ENCODE measurements around the gene E2F4.
A peak's percentile ranks its signal among the peaks of the same experiment; 100 is the strongest.

E2F4 gene

DNA sequence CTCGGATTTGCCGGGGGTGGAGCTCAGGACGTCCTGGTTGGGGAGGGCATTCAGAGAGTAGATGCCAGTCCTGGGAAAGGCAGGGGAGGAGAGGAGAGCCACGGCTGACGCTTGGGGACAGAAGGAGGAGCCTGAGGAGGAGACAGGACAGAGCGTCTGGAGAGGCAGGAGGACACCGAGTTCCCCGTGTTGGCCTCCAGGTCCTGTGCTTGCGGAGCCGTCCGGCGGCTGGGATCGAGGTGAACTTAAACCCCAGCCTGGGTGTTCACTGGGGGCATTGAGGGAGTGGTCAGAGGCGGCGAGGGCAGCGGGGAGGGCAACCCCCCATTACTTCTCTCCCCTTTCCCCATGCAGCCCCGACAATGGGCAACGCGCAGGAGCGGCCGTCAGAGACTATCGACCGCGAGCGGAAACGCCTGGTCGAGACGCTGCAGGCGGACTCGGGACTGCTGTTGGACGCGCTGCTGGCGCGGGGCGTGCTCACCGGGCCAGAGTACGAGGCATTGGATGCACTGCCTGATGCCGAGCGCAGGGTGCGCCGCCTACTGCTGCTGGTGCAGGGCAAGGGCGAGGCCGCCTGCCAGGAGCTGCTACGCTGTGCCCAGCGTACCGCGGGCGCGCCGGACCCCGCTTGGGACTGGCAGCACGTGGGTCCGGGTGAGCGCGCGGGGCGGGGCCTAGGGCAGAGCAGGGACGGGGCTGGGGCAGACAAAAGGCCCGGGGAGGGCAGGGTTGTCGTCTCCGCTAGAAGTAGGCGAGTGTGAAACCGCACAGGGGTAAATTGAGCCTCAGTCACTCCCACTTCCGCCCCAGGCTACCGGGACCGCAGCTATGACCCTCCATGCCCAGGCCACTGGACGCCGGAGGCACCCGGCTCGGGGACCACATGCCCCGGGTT lies 17.9 kb upstream of the E2F4 start:
- no peak for DNase-seq (ENCODE audit: low read depth)

DNA sequence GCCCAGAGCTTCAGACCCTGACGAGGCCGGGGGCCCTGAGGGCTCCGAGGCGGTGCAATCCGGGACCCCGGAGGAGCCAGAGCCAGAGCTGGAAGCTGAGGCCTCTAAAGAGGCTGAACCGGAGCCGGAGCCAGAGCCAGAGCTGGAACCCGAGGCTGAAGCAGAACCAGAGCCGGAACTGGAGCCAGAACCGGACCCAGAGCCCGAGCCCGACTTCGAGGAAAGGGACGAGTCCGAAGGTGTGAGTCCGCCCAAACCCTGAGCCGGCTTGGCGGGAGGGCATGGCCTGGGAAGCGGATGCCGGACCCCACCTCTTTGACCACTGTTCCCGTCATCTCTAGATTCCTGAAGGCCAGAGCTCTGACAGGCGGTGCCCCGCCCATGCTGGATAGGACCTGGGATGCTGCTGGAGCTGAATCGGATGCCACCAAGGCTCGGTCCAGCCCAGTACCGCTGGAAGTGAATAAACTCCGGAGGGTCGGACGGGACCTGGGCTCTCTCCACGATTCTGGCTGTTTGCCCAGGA lies 17.2 kb upstream of the E2F4 start:
- DNase-seq (ENCODE audit: low read depth) = no peak

DNA sequence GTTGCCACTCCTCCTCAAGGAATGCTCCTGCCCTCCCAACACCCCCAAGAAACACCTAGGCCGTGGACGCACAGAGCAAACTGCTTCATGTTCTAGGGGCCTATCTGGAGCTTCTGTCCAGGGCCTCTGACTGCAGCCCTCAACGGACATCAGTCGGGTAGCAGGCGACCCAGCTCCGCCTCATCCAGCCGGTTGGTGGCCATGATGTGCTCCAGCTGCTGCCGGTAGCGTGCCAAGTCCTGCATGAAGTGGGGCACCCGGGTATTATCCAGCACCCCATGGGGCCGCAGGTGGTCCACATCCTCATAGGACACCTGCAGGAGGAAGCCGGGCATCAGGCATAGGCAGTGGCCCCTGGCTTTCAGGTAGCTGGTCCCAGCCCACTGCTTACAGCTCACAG lies 15.3 kb upstream of the E2F4 start:
- DNase-seq (ENCODE audit: low read depth) = no peak

DNA sequence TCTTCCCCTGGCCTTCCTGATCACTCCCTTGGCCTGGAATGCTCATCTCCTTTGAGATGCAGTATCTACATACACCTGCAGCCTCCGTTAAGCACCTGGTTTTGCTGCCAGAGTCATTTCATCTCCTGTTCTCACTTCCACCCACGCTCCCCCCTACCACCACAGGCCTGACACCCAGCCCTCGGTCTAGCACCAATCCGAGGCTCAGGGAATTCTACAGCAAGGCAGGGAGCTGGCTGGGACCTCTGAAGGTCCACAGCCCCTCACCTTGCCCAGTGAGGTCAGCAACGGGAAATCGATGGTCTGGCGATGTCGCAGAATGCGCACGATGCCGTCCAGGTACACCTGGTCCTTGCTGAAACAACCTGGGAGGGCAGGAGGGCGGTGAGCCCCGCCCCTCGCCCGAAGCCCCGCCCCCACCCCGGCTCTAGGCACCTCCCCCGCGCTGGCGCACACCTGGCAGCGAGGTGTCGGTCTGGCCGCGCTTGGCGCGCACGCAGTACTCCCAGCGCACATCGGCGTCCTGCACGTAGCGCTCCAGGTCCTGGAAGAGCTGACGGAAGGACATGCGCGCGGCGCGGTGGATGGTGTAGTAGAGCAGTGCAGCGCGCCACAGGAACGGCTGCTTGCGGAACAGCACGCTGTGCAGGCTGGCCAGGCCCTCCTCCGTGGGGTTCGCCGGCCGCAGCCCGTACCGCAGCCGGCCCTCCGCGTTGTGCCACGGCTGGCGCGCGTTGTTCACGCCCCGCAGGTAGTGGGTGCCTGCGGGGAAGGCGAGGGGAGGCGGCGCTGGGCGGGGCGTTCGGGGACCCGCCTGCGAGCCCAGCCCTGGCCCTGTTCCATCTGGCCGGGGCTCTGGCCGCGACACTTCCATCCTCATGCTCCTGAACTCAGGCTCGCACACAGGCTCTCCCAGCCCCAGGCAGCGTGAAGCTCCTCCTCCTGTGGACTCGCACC lies 13.9 kb upstream of the E2F4 start:
- no peak for DNase-seq (ENCODE audit: low read depth)

DNA sequence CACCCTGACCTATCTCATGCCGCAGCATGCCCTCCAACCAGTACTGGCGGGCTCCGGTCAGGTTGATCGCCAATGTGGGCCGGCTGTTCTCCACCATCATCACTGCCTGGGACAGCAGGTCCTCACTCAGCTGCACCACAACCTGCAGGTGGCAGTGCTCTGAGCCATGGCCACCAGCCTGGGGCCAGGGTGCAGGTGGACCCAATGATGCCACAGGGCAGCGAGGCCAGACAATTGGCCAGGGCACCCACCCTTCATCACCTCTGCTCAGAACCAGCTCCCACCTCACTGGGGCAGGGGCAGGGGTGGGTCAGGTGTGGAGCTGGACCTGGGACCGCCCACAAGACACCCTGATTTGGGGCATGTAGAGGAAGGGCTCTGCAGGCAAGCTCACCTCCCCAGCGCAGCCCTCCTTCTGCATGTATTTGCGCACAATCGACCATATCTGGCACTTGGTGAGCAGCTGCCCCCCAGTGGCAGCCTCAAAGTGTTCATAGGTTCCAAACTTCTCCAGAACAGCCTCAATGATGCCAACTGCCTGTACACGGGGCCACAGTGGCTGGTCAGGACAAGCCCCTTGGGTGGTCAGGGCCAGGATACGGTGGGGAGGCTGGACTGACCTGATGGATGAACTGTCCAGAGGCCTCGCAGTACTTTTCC lies 12.4 kb upstream of the E2F4 start:
- no peak for DNase-seq (ENCODE audit: low read depth)

DNA sequence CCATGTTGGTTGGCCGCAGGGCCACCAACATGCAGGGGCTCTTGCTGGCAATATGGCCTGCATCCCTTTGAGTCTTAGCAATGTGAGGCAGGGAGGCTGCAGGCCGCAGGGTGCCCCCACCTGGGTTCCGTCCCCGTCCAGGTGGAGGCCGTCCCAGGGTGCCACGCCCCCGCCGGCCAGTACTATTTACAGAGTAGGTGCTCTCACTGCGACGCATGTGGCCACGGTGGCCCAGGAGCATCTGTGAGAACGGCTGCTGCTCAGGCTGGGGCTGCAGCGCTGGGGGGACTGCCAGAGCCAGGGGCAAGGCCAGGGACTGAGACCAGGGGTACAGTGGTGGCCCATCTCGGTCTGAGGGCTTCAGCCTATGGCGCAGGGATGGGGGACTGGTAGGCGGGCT lies 11.8 kb upstream of the E2F4 start:
- no peak for DNase-seq (ENCODE audit: low read depth)

DNA sequence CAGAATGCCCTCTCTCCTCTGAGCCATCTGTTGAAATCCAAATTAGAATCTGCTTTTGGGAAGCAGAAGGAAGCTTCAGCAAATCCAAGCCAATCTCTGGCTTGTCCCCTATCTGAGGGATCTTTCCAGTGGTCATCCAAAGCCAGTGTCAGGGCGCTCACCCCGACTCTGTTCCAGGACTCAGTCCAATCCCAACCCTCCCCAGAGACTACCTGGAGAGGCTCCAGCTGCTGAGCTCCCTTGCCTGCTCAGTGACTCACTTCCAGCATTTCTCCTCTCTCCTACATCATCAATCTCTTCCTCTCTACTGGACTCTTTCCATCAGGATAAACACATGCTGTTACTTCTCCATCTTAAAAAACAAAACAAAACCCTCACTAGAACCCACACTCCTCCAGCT lies 10.6 kb upstream of the E2F4 start:
- DNase-seq (ENCODE audit: low read depth) = no peak

DNA sequence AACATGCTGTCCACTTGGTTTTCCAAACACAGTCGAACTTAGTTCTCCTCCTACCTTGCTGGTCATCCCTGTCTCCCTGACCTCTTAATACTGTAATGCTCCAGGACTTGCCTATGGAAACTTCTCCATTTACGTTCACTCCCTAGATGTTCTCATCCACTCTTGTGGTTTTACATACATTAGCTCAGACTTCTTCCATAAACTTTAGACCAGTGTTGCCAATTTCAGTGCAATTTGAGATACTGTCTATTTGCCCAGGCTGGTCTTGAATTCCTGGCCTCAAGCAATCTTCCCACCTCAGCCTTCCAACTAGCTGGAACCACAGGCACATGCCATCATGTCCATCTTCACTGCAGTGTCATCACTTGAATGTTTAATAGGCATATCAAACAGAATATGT lies 9.7 kb upstream of the E2F4 start:
- no peak for DNase-seq (ENCODE audit: low read depth)

DNA sequence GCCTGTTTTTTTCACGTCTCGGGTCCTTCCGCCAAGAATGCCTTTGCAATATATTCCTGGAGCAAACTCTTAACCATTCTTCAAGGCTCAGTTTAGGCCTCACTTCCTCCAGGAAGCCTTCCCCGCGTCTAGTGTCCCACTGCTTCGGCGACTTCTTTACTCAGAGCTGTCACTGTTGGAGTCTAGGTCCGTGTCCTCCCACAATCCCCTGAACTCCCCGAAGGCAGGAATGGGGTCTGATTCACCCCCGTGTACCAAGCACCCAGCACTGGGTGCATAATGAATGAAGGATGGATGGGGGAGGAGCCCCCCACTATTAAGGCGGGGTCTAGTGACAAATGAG lies 8.7 kb upstream of the E2F4 start:
- DNase-seq (ENCODE audit: low read depth) = no peak

DNA sequence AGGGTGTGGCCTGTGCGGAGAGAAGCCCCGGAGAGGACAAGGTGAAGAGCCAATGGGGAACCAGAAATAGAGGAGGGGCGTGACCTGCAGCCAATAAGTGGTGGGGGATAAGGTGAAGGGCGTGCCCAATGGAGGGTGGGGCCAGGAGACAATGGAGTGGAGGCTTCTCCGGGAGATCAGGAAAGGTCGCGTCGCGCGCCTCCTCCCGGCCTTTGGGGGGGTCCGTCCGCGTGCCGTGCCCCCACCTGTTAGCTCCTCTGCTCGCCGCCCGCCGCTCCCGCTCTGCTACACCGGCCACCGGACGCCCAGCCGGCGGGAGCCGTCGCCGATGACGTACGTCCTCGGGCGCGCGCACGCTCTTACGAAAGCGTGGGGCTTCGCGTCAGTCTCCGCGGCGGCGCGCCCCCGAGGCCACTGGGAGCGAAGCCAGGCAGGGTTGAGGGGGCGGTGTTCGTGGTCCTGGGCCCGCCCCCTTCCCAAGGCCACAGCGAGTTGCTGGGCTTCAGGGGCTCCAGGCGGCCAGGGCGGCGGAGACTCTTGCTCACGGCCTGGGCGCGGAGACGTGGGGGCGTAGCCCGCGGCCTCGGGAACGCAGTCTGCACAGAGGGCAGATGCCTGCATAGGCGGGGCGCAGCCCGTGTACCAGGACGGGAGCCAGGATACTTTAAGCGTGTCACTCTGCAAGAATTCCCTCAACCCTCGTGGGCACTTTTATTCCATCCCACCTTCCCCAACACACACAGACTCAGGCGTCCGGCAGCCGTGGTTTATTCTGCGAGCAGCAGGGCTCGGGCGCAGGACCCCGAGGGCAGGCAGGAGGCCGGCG lies 8.1 kb upstream of the E2F4 start, which contains the start of gene MATCAP1:
MATCAP1 (minus strand) TSS at position 337 of the 826 bp plus-strand sequence. CDS start 3,353 bp downstream, outside the sequence.
- peak; percentile 81 for DNase-seq (ENCODE audit: low read depth)

DNA sequence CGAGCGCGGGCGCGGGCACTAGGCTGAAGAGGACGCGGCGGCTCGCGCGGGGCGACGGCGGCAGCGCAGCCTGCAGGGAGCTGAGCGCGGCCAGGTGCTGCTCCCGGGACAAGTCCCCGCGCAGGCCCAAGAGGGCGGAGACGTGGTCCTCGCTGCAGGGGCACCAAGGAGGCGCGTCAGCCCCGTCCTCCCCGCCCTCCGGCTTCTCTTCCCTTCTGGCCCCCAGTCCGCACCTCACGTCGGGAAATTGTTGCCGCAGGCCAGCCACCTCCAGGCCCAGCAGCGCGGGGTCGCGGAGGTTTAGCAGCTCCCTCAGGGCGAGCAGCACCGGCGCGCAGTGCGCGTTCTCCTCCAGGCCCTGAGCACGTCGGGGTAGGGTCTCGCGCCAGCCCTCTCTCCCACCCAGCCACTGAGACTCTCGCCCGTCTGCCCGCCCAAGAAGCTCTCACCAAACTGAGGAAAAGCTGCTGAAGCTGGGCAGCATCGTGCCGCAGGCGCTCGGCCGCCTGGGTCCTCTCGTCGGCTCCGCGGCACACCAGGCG lies 7.4 kb upstream of the E2F4 start:
- DNase-seq (ENCODE audit: low read depth) = no peak

DNA sequence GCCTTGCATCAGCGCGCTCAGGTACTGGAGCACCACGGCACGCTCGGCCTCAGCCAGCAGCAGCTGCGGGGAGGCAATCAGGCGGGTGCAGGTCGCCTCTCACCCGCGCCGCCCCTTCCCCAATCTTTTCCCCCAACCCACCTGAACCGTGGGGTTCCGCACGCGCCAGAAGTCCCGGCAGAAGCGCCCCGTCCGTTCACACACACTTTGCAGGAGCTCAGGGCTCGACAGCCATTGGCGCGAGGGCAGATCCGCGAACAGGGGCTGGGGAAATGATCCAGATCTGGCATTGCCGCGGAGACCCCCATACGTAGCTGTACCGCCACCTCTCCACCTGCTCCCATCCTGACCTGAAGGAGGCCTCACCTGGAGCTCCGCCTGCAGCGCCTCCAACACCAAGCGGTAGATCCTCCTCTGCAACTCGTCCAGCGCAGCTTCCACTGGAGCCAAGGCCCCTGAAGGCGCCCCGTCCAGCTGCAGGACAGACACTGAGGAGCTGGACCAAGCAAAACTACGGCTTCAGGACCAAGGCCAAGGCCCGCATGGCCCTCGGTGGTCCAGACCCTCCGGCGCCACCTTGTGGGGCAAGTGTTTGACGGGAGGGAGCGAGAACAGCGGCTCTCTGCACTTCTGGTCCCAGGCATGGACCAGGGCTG lies 6.8 kb upstream of the E2F4 start:
- peak; percentile 82 for DNase-seq (ENCODE audit: low read depth)

DNA sequence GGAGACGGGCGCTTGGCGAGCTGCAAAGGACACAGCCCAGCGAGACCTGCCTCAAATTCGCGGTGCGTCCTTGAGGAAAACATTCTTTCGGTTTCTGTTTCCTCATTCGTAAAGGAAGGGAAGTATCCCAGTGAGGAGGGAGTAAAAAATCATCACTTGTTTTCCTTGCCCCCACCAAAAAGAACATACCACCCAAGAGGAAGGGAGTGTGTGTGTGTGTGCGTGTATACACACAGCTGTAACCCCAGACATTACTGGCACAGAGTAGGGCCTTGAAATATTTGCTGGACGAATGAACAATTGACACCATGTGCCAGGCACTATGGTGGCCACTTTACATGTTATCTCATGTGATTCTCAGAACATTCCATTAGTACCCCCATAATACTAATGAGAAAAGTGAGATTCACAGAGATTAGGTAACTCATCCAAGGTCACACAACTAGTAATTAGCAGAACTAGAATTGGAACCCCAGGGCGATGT lies 6.3 kb upstream of the E2F4 start:
- no peak for DNase-seq (ENCODE audit: low read depth)

DNA sequence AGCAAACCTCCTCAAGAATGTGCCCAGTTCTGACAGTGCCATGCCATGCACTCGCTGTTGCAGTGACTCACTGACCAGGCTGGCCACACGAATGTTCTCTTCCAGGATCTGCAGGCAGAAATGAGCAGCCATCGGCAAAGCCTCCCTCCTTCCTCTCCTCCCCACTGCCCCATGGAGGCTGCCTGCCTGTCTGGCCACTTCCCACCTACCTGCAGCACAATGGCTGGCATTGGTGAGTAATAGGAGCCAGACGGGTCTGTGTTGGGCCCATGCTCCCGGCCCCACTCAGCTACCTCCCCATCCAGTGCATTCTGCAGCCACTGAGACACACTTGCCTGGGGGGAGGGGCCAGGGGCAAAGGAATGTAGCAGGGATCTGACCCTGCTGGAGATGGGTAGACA lies 5.4 kb upstream of the E2F4 start:
- no peak for DNase-seq (ENCODE audit: low read depth)

DNA sequence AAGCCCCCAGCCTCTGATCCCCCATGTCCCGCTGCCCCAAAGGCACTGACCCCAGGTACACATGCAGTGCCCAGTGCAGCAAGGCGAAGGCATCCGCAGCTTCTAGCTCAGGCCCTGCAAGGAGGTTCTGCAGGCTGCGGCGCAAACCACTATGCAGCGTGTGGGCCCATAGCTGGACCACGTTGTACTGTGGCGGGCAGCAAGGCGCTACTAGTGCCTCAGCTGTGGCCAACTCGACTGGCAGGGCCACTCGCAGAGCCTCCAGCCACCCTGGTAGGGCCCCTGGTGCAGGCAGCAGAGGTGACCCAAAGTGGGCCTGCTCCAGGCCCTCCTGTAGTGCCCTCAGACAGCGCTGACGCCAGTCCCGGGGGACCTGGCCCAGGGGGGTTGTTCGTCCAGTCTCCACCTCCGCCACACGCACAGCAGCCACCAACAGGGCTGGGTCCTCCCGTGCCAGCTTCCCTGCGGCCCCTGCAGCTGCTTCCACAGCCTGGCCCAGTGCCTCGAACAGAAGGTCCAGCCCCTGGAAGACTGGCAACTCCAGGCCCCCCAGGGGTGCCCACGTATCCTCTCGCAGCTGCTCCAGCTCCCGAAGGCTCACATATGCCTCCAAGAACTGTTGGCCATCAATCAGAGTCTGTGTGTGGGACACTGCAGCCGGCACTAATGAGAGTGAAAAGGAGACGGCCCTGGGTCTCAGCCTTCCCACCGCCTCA lies 4.6 kb upstream of the E2F4 start:
- no peak for DNase-seq (ENCODE audit: low read depth)

DNA sequence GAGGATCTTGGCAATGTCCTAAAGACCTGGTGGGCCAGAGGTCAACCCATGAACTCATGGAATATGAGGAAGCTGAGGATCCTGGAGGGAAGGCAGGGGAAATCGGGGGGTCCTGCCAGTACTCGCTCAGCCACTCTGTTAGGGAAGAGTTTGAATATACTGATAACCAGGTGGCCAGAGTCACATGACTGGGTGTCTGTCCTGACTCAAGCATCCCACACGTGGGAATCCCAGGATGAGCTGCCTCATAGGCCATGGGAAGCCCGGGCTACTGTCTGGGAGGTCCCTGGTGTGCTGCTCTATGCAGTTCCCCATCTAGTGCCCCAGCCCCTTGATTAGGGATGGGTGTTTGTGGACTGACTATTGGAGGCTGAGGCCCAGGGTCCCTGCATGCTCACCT lies 3.6 kb upstream of the E2F4 start:
- DNase-seq (ENCODE audit: low read depth) = no peak

DNA sequence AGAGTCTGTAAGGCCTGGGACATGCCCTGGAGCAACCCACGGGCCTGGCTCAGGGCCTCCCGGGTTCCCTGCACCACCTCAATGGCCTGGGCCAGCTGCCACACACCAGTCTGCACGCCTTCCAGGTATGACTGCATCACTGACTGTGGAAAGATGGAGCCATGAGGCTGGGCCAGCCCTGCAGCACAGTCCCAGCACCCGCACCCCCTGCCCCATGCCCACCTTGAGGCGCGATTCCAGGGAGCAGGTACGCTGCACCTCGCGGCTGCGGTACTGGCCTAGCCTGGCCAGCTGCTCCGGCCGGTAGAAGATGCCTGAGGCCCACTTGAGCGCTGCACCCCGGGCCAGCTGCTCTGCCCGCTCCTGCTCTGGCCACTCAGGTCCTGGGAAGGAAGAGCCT lies 3.2 kb upstream of the E2F4 start:
- DNase-seq (ENCODE audit: low read depth) = no peak

DNA sequence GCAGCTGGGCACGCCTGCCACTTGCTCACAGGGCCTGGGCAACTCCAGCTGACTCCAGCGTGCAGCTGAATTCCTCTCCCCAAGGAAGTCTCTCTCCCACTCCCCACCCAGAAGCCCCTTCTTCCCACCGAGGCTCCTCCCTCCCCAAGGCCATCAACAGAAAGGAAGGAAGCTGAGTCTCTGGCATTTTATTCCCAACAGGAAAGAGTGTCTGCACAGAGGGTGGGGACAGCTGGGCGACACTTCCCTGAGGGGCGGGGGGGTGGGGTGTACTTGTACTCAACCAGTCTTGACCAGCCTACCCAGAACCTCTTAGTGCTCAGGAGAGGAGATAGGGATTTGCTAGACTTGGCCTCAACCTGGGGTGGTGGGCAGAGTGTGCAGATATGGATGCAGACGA lies 1.9 kb upstream of the E2F4 start, which contains the start of gene EXOC3L1:
EXOC3L1 (minus strand) TSS at position 96 of the 400 bp plus-strand sequence. CDS start 460 bp downstream, outside the sequence.
- DNase-seq (ENCODE audit: low read depth) = no peak
